OCI-LY3 (cell line): ENCODE data around the gene BAIAP3.

ENCODE experiments used
- H2AFZ ChIP-seq: fragments of 200-600, 300-600 bp; shearing (Covaris generic); 2 replicates; pipeline ENCODE4 v1.6.0; 2014; ENCODE audit warnings: antibody characterized with exemption, low read depth, low read length
- H3K27ac ChIP-seq: fragments of 200-600, 300-600 bp; sonication (generic); 2 replicates; pipeline ENCODE4 v1.5.1; 2014; ENCODE audit warnings: mild to moderate bottlenecking, low read length, moderate library complexity, mixed read lengths
- H3K27me3 ChIP-seq: fragments of 200-600, 300-600 bp; sonication (generic); 2 replicates; pipeline ENCODE4 v1.6.1; 2014; ENCODE audit warnings: low read depth, low read length, mixed read lengths
- H3K36me3 ChIP-seq: fragments of 200-600, 300-600 bp; sonication (generic); replicated peaks from 2 replicates; pipeline ENCODE3; 2014; ENCODE audit warnings: low read depth, low read length, mixed read lengths
- H3K4me1 ChIP-seq: fragments of 300-600, 200-600 bp; sonication (generic); 2 replicates; pipeline ENCODE4 v1.6.1; 2014; ENCODE audit warnings: low read length, mixed read lengths
- H3K4me2 ChIP-seq: fragments of 200-600, 300-600 bp; sonication (generic); 2 replicates; pipeline ENCODE4 v1.6.1; 2014; ENCODE audit warnings: low read length, mixed read lengths
- H3K4me3 ChIP-seq: fragments of 300-600, 200-600 bp; sonication (generic); 2 replicates; pipeline ENCODE4 v1.5.1; 2014; ENCODE audit warnings: antibody characterized with exemption, mild to moderate bottlenecking, low read length, moderate library complexity
- H3K79me2 ChIP-seq: fragments of 300-600, 200-600 bp; shearing (Covaris generic); 2 replicates; pipeline ENCODE4 v1.6.1; 2014; ENCODE audit warnings: mild to moderate bottlenecking, low read length, mixed read lengths
- H3K9ac ChIP-seq: fragments of 300-600, 200-600 bp; shearing (Covaris generic); 2 replicates; pipeline ENCODE4 v1.6.0; 2014; ENCODE audit warnings: mild to moderate bottlenecking, low read length, moderate library complexity
- H3K9me3 ChIP-seq: fragments of 200-600, 300-600 bp; shearing (Covaris generic); 2 replicates; pipeline ENCODE4 v1.6.1; 2014; ENCODE audit warnings: low read length, mixed read lengths; ENCODE audit not compliant: insufficient read depth
- H4K20me1 ChIP-seq: fragments of 200-600, 300-600 bp; sonication (generic); 2 replicates; pipeline ENCODE4 v1.6.1; 2016; ENCODE audit warnings: low read length, mixed read lengths; ENCODE audit not compliant: insufficient read depth
- CTCF ChIP-seq: fragments of 200-600, 300-600 bp; sonication (generic); IDR thresholded peaks from 2 replicates; pipeline ENCODE4 v1.5.1; 2014; ENCODE audit warnings: antibody characterized with exemption, low read length, low read depth
- EZH2phosphoT487 ChIP-seq: fragments of 200-600 bp; shearing (Covaris generic); IDR thresholded peaks from 2 replicates; pipeline ENCODE4 v1.6.1; 2018; ENCODE audit warnings: antibody characterized with exemption, mixed run types, low read depth

The BAIAP3 gene

GRCh38 chr16:1389762-1390161 is 56.3 kb downstream of the BAIAP3 start:
- Histone ChIP-seq H3K79me2 (no peaks in the 10 kb centered on the region), H3K9me3 (no peaks in the 10 kb centered on the region), H3K27me3 (no peaks in the 10 kb centered on the region), H3K4me1 (no peaks in the 10 kb centered on the region), H3K4me2 (no peak overlapping the region), H3K27ac (no peak overlapping the region), H2AFZ (no peak overlapping the region), H3K4me3 (no peak overlapping the region), H3K36me3 (peaks cover 3% of the 10 kb centered on the region), H4K20me1 (no peaks in the 10 kb centered on the region), H3K9ac (no peak overlapping the region)
- TF ChIP-seq CTCF (no peak), EZH2phosphoT487 (no peak)

- Histone ChIP-seq H3K4me1 (no peaks in the 10 kb centered on the region), H3K9ac (no peak overlapping the region), H3K9me3 (no peaks in the 10 kb centered on the region), H3K36me3 (no peaks in the 10 kb centered on the region), H3K4me3 (no peak overlapping the region), H3K79me2 (no peaks in the 10 kb centered on the region), H3K27ac (no peak overlapping the region), H4K20me1 (no peaks in the 10 kb centered on the region), H3K4me2 (no peak overlapping the region), H2AFZ (no peak overlapping the region), H3K27me3 (no peaks in the 10 kb centered on the region)
- no peak for TF ChIP-seq EZH2phosphoT487
Observed at GRCh38 chr16:1390239-1390779, 56.9 kb downstream of the BAIAP3 start.

- Histone ChIP-seq H2AFZ (no peak overlapping the region), H3K4me3 (no peak overlapping the region), H3K4me2 (no peak overlapping the region), H3K9me3 (no peaks in the 10 kb centered on the region), H3K79me2 (no peaks in the 10 kb centered on the region), H3K9ac (no peak overlapping the region), H3K4me1 (no peaks in the 10 kb centered on the region), H3K27ac (no peak overlapping the region), H4K20me1 (no peaks in the 10 kb centered on the region), H3K36me3 (no peaks in the 10 kb centered on the region), H3K27me3 (no peaks in the 10 kb centered on the region)
- no peak for TF ChIP-seq CTCF
- TF ChIP-seq EZH2phosphoT487, result no peak
Observed at GRCh38 chr16:1392826-1393225, 59.4 kb downstream of the BAIAP3 start.

GRCh38 chr16:1393613-1394176 is 60.2 kb downstream of the BAIAP3 start:
- H3K4me2 ChIP-seq, result no peak overlapping the region
- no peaks in the 10 kb centered on the region for H3K36me3 ChIP-seq
- H3K27ac ChIP-seq, result no peak overlapping the region
- TF ChIP-seq CTCF, result no peak
- no peak for TF ChIP-seq EZH2phosphoT487
- H3K4me3 ChIP-seq, result no peak overlapping the region
- H4K20me1 ChIP-seq, result no peaks in the 10 kb centered on the region
- H3K27me3 ChIP-seq, result no peaks in the 10 kb centered on the region
- H2AFZ ChIP-seq, result no peak overlapping the region
- no peaks in the 10 kb centered on the region for H3K79me2 ChIP-seq
- H3K4me1 ChIP-seq, result no peaks in the 10 kb centered on the region
- no peak overlapping the region for H3K9ac ChIP-seq
- H3K9me3 ChIP-seq, result no peaks in the 10 kb centered on the region
